ENCODE results near the gene DNAH17.

GRCh38 chr17:78608804-78609186 is 31.6 kb upstream of the DNAH17 start:
- no peak for TF ChIP-seq POLR2A (IDR thresholded peaks at IDR 0.05)
- TF ChIP-seq CTCF (IDR thresholded peaks at IDR 0.05), result no peak

All from esophagus squamous epithelium (tissue), 4 donors.